ENCODE measurements around the gene FGF14.

DNA sequence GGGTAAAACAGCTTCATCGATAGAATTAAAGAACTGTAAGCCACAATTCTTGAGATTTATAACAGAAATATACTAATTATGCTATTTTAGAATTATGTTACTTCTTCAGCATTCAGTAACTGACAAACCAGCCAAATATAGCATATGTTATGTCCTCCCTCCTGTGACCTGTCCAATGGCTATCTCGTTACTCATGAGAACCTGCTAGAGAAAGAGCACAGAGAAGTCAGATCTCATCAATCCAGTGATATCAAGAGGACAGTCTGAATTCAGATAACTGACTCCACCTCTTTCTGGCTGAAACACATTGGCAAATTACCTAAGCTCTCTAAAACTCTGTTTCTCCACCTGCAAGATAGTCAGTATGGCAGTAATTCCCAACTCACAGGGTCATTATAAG lies 170.4 kb downstream of the FGF14 start:
- TF ChIP-seq POLR2AphosphoS5 (IDR thresholded peaks at IDR 0.05; ENCODE audit: insufficient read depth, low read depth, low read length) (no peak), CTCF (IDR thresholded peaks at IDR 0.05; ENCODE audit: extremely low read depth in 1 of 2, insufficient read depth in 1 of 2, low read depth in 1 of 2, low read length in 2 of 2) (no peak), EZH2 (IDR thresholded peaks at IDR 0.05; ENCODE audit: borderline replicate concordance, low read depth, low read length, severe bottlenecking) (no peak), POLR2A (IDR thresholded peaks at IDR 0.05; ENCODE audit: low read depth, low read length) (no peak), MYC (IDR thresholded peaks at IDR 0.05; ENCODE audit: low read depth, low read length) (no peak), JUN (IDR thresholded peaks at IDR 0.05; ENCODE audit: borderline replicate concordance, insufficient read depth, insufficient read length, low read depth) (no peak), GATA2 (IDR thresholded peaks at IDR 0.05; ENCODE audit: insufficient read depth, insufficient read length, low read depth, low read length) (no peak), FOS (IDR thresholded peaks at IDR 0.05; ENCODE audit: borderline replicate concordance, insufficient read depth, low read length) (no peak)
- TF ChIP-seq, protein P1, sequence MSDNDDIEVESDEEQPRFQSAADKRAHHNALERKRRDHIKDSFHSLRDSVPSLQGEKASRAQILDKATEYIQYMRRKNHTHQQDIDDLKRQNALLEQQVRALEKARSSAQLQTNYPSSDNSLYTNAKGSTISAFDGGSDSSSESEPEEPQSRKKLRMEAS (IDR thresholded peaks at IDR 0.05; ENCODE audit: insufficient read depth, insufficient read length): no peak
